Stimulated activated CD4-positive, alpha-beta T cell treated with anti-CD3 and anti-CD28 coated beads, Interleukin-1b, Interleukin-23, amount 100 ng/mL, for 48 hours (primary cell): ENCODE data around the gene POMP.

Experiments used
- DNase-seq: peaks from one replicate; pipeline ENCODE4 v3.0.0-alpha.2; 2020

The POMP gene

DNA sequence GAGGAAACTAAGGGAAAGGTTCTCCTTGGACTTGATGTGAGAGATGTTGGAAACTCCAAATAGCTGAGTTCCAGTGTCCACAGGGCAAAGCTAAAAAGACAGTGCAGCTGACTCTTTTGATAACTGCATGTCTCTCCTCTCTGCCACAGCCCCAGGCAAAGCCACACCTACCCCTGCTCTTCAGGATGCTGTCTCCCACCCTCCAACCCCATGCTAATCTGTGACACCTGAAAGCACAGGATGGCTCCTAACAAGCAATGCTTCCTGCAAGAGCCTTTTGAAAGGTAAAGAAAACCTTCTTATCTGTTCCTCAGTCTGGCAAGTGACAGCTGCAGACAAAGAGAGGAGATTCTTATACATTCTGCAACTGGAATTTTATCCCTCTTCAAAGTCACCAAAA lies 45.4 kb downstream of the POMP start:
- no peak for DNase-seq

DNA sequence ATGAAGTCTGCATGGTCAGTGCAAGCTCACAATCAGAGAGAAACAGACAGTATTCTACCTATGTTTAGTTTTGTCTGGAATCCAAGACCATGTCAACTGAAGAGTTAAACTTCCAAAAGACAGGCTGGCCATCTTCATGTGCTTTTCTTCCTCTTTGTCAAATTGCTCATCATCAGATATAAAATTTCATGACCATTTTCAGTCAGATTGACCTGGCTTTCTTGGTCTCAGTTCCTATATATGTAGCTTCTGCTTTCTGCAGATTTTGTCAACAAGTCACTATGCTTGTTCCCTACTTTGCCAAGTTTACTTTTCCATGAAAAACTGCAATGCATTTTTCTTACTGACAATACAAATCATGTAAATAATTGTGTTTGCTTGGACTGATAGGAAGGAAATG lies 46.0 kb downstream of the POMP start:
- DNase-seq: no peak

DNA sequence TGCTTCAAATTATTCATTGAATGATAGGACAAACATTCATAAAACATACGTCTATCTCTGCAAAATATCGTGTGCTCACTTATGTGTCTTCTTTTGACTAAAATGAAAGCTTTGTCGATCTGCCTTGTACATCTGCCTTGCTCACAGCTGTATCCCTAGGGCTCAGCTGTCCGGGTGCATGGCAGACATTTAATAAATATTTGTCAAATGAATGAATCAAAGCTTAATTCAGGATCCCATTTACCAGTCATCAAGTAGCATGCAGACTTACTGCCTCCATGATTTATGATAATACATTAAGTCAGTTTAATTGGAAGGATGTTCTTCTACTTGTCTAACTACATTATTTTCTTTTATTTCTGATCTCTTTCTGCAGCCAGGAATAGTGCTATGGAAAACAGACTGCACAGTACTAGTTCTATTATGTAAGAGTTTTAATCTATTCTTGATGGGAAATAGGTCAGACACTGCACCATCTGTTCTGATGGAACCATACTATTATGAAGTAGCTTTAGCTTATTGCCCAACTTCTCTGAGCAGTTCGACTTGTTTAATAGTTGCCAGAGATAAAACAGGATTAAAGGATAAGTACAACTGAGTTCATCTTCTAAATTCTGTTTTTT lies 46.6 kb downstream of the POMP start:
- DNase-seq: no peak

DNA sequence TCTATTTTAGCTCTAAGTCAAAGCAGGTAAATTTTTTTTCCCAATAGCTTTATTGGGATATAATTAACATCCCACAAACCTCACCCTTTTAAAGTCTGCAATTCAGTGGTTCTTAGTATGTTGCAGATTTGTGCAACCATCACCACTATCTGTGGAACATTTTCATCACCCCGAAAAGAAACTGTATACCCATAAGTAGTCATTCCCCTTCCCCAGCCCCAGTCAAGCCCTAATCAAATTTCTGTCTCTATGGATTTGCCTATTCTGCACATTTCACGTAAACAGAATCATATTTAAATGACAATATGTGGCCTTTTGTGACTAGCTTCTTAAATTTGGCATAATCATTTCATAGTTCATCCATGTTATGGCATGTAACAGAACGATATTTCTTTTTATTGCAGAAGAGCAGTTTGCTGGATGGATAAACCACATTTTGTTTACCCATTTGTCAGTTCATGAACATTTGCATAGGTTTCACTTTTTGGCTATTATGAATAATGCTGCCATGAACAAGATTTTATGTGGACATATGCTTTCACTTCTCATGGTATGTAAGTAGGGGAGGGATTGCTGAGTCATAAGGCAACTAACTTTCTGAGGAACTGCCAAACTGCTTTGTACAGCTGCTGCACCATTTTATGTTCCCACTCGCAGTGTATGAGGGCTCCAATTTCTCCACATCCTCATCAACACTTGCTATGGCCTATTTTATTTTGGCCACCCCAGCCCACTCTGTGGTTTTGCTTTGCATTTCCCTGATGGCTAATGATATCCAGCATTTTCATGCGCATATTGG lies 48.9 kb downstream of the POMP start:
- DNase-seq: no peak

DNA sequence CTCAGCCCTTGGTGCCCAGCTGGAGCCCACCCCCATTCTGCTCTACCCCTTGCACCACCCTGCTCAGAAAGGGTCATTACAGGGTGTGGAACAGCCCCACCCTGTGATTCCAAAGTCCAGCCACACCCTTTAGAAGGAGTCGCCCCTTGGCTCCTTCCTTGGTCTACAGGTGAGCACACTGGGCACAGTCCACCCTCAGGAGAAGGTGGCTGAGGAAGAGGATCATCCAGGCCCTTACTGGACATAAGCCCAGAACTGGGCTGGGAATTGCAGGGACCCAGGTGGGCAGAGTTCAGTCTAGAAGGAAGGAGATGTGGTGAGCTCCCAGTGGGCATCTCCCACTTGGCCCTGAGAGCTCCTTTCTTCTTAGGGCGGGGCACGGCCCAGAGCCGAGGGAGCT lies 51.2 kb downstream of the POMP start:
- no peak for DNase-seq

DNA sequence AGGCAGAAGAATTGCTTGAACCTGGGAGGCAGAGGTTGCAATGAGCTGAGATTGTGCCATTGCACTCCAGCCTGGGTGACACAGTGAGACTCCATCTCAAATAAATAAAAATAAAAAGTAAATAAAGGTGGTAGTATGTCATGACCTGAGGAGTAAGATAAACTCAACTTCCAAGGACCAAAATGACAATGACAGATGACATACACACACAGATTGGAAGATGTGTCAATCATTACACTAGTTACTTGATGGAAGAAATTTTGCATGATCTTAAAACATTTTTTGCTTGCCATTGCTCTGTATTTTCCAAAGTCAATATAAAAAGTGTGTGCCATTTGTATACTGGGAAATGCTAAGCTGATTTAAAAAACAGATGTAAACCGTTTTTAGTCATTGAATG lies 55.7 kb downstream of the POMP start:
- DNase-seq: no peak

DNA sequence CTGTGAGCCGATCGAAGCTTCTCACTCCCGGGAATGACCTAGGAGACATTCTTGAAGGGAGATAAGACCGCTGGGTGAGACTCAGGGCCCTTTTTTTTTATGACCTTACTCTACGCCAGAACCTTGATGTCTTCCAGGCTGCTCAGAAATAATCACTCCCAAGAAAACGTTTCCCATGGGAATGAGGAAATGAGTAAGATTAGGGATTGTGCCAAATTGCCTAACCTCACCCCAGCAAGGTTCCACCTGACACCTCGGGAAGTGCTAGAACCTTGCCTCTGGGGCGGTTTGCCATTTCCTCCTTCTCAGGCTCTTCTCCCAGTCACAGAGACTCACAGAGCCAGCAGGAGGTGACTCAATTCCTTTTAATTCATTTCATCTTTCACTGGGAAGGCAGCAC lies 57.6 kb downstream of the POMP start:
- DNase-seq: no peak

DNA sequence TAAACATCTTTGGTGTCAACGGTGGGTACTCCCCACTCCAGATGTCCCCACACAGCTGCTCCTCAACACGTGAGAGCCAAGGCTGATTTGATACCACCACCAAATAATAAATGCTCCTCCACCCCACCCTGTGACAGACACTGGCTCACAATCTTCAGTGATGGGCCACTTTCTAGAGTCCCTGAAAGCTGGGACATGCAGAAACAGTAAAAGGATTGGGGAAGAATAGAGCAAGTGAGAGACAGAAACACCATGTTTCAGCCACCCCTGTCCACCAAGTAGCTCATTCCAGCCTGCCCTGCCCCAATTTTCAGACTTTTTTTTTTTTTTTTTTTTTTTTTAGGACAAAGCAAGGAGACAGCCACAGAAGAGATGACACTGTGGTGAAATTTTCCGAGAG lies 58.2 kb downstream of the POMP start:
- no peak for DNase-seq

DNA sequence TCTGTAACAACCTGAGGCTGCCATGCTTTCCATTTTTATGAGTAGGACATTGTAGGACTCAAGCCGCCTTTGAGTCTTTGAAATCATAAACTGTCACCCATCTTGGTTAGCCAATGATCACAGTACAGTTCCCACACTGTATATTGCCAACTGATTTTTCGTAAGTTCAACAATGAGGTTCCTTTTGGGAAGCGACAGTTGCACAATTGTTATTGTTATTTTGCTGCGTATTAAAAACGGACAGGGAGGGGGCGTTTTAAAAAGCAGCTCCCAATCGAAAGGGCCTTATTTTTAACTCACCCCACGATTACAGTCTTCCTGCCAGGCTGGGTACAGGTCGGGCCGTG lies 59.2 kb downstream of the POMP start:
- no peak for DNase-seq

DNA sequence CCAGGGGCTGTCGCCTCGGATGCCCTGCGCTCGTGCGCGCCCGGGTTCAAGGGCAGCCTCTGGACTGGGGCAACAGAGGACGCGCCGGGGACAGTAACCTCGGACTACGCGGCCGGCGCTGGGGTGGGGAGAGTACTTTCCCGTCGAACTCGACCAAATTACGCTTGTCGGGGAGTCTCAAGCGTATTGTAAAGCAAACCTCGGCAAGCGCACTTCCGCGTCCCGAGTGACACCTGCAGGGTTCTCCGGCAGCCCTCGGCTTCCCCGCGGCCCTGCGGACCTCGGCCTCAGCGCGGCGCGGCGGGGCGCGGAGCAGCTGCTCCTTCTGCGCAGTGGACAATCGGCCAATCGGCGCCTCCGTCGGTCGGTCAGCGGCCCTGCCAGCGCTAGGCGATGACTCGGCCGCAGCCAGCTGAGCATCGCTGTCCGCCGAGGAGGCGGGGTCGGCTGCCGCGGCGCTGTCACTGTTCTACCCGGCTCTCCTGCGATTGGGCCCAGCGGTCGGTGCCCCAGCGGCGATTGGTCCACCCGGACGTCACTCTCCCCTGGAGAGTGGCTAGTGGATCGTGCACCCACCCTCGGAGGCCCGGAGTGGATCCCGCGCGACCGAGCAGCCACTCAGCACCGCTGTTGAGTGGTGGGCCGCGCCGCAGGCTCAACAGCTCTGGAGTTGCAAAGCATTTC lies 59.8 kb downstream of the POMP start, which contains the start of gene SLC46A3:
Gene SLC46A3, minus strand, starts transcription at position 428 of the 684 bp plus-strand sequence. CDS start 972 bp downstream, outside the sequence.
- peak; percentile 96 for DNase-seq

DNA sequence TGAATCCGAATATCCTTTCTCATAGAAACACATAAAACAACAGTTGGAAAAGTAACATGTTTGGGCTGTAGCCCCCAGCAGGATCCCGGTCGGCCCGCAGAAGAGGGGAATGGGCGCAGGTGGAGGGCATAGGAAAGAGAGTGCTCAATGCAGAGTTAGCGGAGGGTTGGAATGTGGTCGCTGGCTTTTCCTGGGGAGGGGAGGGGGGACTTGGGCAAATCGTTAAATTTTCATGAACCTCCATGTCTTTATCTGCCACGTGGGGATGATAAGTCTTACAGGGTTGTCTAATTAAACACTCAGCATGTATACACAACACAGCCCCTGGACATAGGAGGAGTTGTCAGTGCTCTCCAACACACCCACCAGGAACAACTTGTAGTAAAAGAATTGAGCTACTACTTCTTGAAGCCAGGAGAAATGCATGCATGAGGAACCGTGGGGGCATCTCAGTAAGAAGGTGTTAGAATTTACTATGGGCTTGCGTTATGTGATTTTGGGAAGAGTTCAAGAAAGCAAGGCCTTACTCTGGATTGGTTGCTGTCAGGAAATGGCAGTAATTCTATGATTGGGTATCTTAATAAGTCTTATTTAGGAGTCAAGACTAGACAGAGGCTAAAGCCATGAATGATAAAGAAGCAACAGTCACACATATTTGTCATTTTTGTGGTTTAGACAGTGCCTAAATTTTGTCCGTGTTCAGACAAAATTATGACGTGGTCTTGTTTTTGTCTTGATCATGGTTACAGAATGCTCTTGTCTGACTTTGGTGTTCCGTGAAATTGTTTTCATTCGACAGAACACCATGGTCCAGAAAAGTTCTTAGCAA lies 60.5 kb downstream of the POMP start:
- no peak for DNase-seq

DNA sequence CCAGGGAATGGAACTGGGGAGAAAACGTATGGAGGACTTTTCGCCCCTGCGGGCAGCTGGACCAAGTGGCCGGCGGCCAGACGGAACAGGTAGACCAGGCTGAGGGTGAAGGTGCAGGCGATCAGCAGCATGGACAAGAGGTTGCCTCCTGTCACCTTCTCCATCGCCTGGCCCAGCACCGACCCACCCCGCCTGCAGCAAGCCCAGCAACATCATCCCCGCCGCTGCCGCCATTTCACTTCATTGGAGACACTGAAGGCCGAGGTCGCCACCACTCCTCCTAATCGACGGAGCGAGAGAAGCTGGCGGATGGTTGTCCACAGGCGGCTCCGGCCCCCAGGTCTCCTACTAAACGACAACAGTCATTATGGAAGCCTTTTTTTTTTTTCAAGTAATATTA lies 64.9 kb downstream of the POMP start:
- DNase-seq: no peak

DNA sequence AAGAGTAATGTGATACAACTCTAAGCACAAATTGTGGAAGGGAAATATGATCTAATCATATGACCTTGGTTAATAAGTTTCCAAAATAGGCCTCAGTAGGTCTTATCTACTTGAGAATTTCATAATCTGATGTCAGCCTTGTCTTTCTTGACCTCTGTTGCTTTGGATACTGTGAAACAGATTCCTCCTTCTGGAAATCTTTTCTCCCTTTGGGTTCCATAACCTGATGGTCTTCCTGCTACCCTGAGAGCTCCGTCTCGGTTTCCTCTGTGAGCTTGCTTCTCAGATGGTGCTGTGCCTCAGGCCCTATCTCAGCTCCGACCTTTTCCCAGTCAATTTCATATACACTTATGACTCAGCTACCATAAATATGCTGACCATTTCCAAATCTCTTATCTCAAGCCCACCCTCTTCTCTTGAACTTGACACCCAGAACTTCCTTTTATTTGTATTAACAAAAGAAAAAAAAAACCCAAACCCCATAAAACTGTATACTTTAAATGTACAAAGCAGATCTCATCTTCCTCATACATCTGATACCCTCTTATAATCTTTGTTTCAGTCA lies 66.2 kb downstream of the POMP start:
- DNase-seq: no peak
